Astrocyte of the spinal cord (primary cell): ENCODE results near the gene MAP4K5.

Experiments
- DNase-seq: peaks from one replicate; pipeline ENCODE4 v3.0.0; 2011; ENCODE audit warnings: low read depth, low spot score
- H3K4me3 ChIP-seq: 2 replicates; pipeline ENCODE4 v1.5.1; 2011; ENCODE audit warnings: low read depth, mild to moderate bottlenecking, low read length, moderate library complexity
- CTCF ChIP-seq: IDR thresholded peaks from 2 replicates; pipeline ENCODE4 v1.5.1; 2012; ENCODE audit warnings: low read depth, mild to moderate bottlenecking, low read length, inconsistent platforms
- in situ Hi-C: cut with HindIII; loops from 2 replicates; pipeline ENCODE4 v1.10.0; 2017; ENCODE audit warnings: low sequenced_read_pairs

Gene MAP4K5

GRCh38 chr14:50533806-50534205 is 1.4 kb upstream of the MAP4K5 start:
- peak; percentile 44 for DNase-seq
- TF ChIP-seq CTCF = no peak
- in situ Hi-C loops = no loop called here
- no peak overlapping the region for H3K4me3 ChIP-seq

GRCh38 chr14:50533241-50533705 is 904 bp upstream of the MAP4K5 start:
- no peak for TF ChIP-seq CTCF
- no peak overlapping the region for H3K4me3 ChIP-seq
- in situ Hi-C loops = no loop called here
- DNase-seq = no peak

GRCh38 chr14:50531595-50532501 is 521 bp downstream of the MAP4K5 start:
- TF ChIP-seq CTCF = no peak
- DNase-seq = peak; percentile 52
- peak overlapping the region; percentile 88 for H3K4me3 ChIP-seq
- in situ Hi-C loops = no loop called here

GRCh38 chr14:50530794-50531365 is 1.5 kb downstream of the MAP4K5 start:
- peak overlapping the region; percentile 88 for H3K4me3 ChIP-seq
- DNase-seq = peak; percentile 21
- TF ChIP-seq CTCF = no peak
- in situ Hi-C loops = no loop called here

- in situ Hi-C loops = no loop called here
These were observed 2.0 kb downstream of the MAP4K5 start for GRCh38 chr14:50530358-50530757.

More at GRCh38 chr14:50530358-50530757, 2.0 kb downstream of the MAP4K5 start:
- no peak for TF ChIP-seq CTCF
- DNase-seq = peak; percentile 52
- peak overlapping the region; percentile 88 for H3K4me3 ChIP-seq
